ENCODE results near the gene BACH2.

BACH2 gene

DNA sequence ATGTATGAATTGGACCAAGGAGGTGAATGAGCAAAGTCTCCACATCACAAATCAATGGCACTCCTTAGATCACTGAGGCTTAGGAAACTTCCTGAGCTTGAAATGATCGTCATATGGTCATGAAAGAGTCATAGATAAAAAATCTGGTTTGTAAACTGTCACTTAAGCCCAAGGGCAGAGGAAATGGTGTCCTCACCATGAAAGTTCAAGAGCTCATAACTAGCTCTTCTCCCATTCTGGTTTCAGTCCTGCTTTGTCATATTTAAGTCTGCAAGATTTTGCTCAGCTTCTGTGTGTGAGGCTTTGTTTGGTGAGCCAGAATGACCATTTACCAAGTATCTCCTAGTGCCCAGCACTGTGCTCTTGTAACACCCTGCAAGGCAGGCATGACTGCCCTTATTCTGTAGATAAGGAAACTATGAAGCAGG lies 341.9 kb downstream of the BACH2 start:
- DNase-seq = no peak

DNA sequence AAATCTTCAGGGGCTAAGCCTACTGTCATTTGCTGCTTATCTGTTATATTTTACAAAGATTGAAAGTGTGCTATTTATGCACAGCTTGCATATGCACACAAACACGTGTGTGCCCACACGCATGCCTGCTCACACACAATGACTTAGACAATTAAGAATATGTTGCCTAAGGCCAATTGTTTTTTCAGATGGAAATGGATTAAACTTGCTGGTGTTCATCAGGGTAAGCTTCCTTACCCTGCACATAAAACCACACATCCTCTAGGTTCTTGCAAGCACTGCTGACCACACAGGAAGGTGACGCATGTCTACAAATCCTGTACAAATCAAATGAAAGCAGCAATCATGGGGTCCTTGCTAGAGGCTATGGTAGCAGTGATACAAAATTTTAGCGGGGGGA lies 344.0 kb downstream of the BACH2 start:
- peak; percentile 39 to 45 for DNase-seq

DNA sequence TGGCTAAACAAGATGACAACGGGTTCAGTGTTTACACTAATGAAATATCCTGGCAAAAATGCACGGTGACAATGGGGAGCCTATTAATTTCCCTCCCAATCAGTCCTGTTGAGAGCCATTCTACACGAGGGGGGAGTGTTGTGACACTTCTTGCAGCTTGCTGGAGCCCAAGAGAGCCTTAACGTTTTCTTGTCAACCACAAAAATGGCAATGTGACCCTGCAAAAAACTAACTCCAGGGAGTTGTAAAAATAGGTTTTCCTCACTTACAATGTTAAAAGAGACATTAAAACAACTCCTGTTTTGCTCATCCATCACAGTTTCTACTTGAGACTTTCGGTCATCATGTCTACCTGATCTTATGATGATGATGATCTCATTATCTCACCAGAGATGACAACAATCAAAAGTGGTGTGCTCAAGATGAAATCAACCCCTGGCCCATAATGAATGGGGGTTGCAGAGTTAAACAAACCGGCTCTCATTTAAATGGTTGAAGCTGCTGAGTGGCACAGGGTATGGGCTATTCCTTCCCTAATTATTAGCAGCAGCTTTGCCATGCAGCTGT lies 344.5 kb downstream of the BACH2 start:
- no peak for DNase-seq

GRCh38 chr6:89951574-89952104 lies 345.0 kb downstream of the BACH2 start:
- no peak for DNase-seq

GRCh38 chr6:89950879-89951391 lies 345.7 kb downstream of the BACH2 start:
- DNase-seq = no peak

DNA sequence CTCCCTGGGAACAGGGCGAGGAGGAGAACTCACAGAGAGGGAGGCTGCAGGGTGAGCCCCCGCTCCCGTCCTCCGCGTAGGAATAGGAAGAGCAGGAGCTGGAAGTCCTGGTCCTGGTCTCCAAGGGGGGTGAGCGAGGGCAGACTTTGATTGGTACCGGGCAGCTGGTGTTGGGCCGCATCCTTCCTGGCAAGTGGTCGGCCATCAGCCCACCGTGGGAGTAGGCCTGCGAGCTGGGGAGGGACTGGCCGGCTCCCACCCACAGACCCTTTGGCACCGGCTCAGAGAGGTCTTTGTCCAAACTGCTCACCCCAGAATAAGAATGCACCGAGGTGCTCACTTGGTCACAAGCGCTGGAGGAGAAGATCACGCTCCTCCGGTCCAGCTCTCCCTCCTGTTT lies 346.2 kb downstream of the BACH2 start:
- no peak for DNase-seq

DNA sequence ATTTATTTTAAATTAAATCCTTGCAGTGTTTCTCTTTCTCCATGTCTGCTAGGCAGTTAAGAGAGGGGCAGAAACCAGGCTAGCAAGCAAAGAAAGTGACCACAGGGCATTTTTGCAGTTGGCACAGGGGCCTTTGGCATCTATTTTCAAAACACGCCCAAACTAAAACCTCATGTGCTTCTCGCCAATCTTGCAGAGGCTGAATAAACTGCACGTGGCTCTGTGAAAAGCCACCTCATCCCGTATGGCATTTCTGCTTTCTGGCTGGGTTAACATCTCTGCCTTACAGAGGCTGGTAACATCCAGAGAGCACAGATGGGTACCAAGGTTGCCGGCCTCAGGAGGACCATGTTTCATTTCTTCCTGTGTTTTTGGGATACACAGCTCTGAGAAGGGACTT lies 347.8 kb downstream of the BACH2 start:
- no peak for DNase-seq

GRCh38 chr6:89944826-89945407 lies 351.7 kb downstream of the BACH2 start:
- peak in 1 of 2 donors; percentile 43 for DNase-seq

- DNase-seq = peak in 1 of 2 donors; percentile 14
Observed at GRCh38 chr6:89944181-89944755, 352.4 kb downstream of the BACH2 start.

GRCh38 chr6:89942601-89943000 lies 354.0 kb downstream of the BACH2 start:
- no peak for DNase-seq

GRCh38 chr6:89941763-89942497 lies 354.7 kb downstream of the BACH2 start:
- no peak for DNase-seq

- DNase-seq = no peak
Observed at GRCh38 chr6:89941031-89941762, 355.4 kb downstream of the BACH2 start.

DNA sequence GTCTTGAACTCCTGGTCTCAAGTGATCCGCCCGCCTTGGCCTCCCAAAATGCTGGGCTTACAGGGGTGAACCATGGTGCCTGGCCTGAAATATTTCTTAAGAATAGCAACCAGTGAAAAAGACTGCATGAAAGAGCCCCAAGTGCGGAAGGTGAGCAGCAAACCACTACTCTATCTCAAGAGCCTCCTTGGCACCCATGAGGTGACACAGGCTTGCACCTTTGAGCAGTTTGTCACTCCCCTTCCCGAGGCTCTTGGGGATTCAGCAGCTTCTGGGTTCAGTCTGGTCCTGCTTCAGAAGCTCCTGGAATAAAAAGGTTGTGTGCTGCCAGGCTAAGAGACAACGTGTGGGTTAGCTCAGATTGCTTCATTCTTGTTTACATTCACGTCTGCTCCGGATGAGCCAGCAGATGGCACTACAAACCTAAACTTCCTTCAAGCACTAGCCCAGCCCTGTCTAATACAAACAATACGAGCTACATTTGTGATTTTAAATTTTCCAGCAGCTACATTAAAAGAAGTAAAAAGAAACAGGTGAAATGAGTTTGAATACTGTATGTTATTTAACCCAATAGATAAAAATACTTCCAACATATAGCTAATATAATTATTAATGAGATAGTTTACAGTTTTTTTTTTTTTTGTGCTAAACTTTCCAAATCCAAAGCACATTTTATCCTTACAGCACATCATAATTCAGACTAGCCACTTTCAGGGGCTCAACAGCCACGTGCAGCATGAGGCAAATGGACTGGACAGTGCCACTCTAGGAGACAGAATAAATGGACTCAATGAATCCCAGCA lies 356.2 kb downstream of the BACH2 start:
- DNase-seq = peak; percentile 68 to 87

DNA sequence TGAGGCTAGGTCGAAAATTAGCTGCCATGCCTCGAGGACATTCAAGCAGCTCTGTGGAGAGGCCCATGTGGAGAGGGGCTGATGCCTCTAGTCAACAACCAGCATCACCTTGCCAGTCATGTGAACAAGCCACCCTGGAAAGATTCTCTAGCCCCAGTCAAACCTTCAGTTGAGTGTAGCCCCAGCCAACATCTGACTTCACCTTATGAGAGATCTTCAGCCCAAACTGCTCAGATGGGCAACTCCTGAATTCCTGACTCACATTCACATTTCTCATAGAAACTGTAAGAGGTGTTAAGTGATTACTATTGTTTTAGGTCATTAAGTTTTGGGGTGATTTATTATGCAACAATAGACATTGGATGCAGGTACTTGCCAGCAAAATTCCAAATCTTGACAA lies 357.5 kb downstream of the BACH2 start:
- no peak for DNase-seq

DNA sequence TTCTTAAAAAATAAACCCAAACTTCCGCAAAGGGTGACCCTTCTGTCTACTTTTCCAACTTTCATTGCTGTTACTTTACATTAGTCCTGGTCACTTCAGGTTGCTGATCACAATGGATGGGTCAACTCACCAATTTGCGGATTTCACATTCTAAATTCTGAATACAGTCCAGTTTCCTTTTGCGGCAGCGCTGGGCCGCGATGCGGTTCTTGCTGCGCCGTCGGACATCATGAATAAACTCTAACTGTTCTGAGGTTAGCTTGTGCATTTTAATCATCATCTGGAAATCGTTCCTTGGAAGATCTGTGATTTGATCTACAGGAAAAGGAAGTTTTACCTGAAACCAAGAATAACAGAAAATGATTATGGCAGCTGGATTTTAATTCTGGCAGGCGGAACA lies 358.6 kb downstream of the BACH2 start:
- no peak for DNase-seq

DNA sequence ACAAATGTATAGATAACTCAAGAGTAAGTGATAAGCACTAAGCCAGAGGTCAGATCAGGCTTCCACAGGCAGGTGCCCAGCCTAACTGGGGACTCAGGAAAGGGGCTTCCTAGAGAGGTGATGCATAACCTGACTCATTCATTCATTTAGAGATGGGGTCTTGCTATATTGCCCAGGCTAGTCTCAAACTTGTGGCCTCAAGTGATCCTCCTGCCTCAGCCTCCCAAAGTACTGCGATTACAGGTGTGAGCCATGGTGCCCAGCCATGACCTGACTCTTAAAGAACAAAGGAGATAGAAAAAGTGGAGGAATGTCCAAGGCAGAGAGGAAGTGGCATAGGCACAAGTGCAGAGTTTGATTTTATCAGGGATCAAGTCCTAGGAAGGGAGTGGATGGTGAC lies 360.5 kb downstream of the BACH2 start:
- DNase-seq = no peak

GRCh38 chr6:89934685-89935366 lies 361.8 kb downstream of the BACH2 start:
- DNase-seq = no peak

DNA sequence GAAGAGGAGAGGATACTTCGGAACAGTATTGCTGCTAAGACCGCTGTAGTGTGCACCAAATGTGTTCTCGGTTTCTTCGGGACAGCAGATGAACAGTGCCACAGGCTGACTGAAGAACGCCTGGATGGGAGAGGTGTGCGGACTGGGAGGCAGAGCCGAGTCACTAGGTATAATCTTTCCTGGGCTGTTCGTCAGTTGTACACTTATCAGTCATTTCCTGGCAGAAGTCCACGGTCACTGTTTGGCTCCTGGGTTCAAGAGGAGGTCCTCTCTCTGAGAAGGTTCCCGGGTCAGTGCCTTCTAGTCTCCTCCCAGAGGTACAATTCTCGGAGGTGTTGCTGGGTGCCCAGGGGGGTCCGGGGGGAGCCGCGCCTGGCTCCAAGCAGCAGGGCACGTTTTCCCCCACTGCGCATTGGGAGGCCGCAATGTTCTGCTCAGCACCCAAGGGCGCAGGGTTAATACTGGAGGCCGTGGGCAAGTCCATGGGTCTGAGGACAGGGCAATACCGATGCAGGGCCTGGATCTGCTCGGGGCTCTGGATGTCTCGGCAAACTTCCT lies 364.3 kb downstream of the BACH2 start:
- DNase-seq = no peak

DNA sequence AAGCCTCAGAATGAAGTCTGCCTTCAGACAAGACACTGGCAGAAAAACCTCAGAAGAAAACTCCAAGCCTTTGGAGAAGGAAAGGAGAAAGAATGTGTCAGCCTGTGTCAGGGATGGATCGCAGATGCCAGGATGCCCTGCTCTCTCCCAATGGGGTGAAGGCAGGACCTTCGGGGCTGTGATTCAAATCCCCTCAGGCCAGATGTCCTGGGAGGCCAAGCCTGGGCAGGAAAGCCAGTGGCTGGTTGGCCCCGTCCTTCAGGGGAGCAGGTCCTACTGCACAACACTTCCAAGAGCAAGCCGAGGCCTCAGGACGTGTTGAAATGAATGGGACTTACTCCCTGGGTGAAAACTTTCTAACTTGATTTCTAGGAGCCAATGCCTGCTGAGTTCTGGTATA lies 365.9 kb downstream of the BACH2 start:
- DNase-seq = no peak

DNA sequence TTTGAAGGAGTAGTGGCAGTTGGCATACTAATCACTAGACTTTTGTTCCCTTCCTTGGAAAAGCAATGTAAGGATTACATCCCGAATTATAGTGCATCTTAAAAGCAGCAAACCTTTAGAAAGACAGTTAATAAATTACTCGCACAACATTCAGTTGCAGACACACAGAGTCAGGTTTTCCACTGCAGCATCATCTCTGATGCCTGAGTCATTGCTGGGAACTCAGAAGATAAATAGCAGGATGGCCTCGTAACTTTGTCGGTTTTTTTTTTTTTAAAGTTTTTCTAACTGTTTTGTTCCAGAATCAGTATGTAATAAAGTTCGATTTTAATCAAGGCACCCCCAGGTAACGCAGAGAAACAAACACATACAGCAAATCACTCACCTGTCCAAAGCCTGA lies 368.0 kb downstream of the BACH2 start:
- no peak for DNase-seq
